Coronary artery (tissue), 2 donors: ENCODE results near the gene DCANP1.

Experiments
- DNase-seq: peaks from one replicate; pipeline ENCODE4 v3.0.0-alpha.2; 2017; ENCODE audit warnings: low spot score
- H3K27ac ChIP-seq, 2 donors: fragments of 200-600 bp; sonication (generic); one replicate each; pipeline ENCODE4 v1.5.1; 2016 to 2019
- H3K4me3 ChIP-seq: fragments of 200-600 bp; sonication (generic); 2 replicates; pipeline ENCODE4 v1.5.1; 2016; ENCODE audit warnings: mild to moderate bottlenecking, moderate library complexity
- TF ChIP-seq, protein P1 (sequence below): fragments of 200-600 bp; sonication (generic); IDR thresholded peaks from one replicate; pipeline ENCODE4 v1.5.1; 2019; ENCODE audit warnings: antibody characterized with exemption

The DCANP1 gene

DNA sequence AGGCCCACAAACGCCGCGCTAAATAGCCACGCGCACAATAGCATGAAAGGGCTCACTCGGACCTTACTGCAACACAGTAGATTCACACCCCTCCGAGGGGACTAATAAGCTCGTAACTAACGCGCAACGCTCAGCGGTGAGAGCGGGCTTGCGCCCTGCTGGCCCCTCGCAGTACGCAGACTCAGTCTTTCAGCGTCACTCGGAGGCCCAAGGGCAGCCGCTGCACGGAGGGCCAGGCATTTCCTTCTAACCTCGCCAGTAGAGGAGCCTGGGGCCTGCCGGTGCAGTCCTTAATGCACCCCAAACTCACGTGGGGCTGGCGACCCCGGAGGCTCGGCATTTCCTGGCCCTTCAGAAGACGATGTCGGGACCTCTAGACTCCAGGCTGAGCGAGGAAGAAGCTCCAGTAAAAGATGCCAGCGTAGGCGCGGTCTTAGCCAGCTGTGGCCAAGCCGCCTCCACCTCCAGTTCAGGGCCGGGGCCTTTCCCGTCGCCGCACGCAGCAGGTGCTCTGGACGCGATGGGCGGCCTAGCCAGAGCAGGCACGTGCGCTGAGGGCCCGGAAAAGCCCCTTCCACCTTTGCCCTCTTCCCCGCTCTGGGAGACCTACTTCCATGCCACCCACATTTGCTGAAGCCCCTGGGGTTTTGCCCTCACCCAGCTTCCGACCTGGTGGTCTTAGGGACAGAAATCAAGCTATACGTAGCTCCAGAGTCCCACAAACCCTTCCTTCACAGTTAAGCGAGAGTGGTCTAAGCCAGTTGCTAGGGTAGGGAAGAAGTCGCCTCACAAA lies 43.3 kb upstream of the DCANP1 start:
- TF ChIP-seq, protein P1, sequence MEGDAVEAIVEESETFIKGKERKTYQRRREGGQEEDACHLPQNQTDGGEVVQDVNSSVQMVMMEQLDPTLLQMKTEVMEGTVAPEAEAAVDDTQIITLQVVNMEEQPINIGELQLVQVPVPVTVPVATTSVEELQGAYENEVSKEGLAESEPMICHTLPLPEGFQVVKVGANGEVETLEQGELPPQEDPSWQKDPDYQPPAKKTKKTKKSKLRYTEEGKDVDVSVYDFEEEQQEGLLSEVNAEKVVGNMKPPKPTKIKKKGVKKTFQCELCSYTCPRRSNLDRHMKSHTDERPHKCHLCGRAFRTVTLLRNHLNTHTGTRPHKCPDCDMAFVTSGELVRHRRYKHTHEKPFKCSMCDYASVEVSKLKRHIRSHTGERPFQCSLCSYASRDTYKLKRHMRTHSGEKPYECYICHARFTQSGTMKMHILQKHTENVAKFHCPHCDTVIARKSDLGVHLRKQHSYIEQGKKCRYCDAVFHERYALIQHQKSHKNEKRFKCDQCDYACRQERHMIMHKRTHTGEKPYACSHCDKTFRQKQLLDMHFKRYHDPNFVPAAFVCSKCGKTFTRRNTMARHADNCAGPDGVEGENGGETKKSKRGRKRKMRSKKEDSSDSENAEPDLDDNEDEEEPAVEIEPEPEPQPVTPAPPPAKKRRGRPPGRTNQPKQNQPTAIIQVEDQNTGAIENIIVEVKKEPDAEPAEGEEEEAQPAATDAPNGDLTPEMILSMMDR = no peak
- peak overlapping the region; percentile 63 for H3K4me3 ChIP-seq
- DNase-seq = no peak
- no peak overlapping the region for H3K27ac ChIP-seq

DNA sequence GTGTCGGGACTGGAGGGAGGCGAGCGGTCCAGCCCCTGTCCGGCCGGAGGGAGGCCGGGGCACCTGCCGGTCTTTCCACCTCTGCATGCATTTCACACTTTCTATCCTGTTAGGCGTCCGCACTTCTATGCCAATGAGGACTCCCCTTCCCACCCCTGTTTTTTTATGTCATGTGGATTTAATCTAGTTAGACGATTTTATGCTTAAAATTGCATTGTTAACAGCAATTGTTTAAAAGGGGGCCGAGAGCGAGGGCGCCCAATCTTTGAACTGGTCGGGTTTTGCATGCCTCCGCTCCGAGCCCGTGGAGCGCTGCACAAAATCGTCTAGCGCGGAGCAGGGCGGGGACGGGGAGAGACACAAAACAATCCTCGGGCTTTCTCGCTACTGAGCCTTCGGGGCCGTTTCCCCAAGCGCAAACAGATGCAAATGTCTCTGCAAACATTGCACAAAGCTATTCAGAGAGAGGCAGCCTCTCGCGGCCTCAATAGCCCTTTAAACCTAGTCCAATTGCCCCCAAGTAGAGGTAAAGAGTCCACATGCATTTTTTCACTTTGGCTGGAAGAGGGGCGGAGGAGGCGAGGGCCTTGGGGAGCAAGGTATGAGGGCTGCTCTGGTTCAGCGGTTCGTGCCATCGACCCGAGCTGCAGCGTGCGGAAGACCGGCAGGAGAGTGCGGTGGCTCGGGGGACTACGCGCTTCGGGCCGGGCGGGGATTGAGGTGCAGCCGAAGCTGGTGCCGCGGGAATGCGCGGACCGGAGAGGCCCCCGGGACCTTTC lies 42.5 kb upstream of the DCANP1 start:
- TF ChIP-seq, protein P1 = no peak

DNA sequence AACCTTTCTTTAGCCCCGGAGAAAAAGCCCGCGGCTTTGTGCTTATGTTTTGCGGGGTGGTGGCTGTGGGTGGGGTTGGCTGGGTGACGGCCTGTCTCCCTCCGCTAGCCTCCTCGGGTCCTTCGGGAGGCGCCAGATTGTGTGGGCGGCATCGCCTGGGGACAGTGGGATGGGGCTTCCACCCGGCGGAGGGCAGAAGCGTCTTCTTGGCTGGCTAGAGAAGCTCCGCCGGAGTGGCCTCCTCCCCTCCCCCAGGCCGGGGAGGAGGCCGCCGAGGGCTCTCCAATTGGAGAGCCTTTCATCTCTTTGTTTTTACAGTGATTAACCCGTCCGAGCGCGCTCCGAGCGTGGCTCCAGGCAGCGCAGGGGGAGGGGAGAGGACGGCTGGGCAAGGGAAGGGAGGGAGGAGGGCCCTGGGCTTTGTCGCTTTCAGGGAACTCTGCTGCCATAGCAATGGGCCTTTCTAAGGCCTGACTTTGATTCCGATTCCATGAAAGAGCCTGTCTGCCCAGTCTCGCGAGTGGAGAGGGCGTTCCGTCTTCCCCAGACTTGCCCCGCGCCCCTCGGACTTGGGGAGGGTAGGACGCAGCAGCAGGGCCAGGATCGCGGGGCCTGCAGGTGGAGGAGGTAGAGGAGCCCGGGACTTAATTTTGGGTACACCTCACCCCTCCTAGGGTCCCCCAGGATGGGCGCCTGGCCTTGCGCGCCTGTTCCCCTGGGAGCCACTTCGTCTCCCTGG lies 41.7 kb upstream of the DCANP1 start:
- H3K4me3 ChIP-seq = peak overlapping the region; percentile 63
- DNase-seq = peak; percentile 72
- no peak overlapping the region for H3K27ac ChIP-seq
- TF ChIP-seq, protein P1 = no peak

More for the DNA sequence above, 42.5 kb upstream of the DCANP1 start:
- Histone ChIP-seq H3K4me3 (peak overlapping the region; percentile 63), H3K27ac (no peak overlapping the region)
- DNase-seq = no peak

DNA sequence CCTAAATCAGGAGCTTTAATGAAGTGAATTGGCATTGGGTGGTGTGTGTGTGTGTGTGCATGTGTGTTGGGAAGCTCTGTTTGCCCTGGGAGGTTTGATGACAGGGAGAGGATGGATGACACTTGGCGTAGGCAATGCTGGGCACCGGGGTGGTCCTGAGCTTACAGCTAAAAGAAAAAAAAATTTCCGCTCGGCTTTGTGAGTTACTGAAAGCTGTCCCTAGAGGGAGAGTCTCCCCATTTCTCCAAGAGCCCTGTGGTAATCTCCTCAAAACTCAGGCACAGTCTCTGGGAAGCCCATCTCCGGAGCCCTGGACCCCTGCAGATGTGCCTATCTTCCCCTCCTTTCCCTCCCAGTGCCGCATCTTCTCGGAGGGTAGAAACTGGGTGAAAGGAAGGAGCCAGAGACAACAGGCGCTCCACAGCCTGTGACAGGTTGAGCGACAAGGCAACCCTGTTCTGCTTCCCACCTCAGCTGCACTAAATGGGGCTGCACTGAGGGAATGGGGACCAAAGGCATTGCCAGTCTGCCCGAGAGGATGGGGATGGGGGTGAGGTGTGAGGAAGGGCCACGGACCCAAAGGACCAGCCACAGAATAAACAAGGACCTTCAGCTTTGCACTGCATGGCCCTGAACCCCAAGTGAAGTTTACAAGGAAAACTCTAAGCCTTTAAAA lies 40.8 kb upstream of the DCANP1 start:
- peak; percentile 50 for DNase-seq
- no peak overlapping the region for H3K27ac ChIP-seq
- H3K4me3 ChIP-seq = no peak overlapping the region
- TF ChIP-seq, protein P1 = no peak

DNA sequence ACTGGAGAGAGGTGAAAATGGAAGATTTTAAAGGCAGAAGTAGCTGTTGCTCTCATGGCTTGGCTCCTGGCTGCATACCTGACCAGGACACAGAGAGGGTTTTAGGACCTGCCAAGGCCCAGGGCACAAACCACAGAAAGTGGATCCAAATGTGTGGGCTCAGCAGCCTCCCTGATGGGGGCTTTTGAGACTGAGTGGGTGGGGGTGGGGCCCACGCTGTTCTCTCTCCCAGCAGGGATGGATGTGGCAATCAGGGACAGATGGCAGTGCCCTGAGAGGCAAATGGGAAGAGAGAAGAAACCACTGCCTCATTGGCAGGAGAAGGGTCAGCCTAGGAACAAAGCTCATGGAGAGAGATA lies 39.9 kb upstream of the DCANP1 start:
- Histone ChIP-seq H3K27ac (no peak overlapping the region), H3K4me3 (no peak overlapping the region)
- DNase-seq = no peak
- TF ChIP-seq, protein P1 = no peak

DNA sequence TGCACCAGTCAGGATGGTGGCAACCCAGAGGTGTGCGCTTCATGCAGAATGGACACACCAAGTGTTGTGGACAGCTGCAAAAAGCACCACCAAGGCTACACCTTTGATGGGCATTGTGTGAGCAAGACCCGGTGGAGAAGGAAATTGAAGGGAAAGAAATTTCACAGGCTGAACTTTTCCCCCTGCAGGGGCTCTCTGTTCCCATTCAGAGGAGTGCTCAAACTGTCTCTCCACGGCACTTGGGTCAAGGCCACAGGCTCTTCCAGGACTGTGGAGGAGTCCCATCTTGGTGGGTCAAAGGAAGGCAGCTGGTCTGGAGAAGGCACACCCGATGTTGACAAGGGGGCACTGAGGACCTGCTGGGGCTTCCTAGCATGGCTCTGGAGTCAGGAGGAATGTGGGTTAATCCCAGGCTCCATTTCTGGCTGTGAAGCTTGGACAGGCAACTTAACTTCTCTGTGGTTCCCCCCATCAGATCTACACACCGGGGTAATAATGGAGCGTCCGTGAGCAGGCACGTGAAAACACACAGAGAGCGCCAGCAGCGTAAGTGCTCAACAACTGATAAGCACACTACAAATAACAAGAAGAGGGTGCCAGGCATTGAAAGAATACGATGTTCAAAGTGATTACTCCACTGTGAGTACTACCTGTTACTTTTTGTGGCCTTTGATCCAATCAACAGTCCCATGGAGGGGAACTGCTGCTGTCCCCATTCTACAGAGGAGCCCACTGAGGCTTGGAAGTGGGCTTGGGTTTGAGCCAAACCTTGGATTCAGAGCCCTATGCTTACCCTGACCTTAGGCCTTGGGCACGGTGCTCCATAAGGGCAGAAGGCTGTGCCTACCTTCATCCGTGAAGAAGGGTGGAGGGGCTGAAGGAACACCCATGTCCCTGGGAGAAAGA lies 39.2 kb upstream of the DCANP1 start:
- DNase-seq = no peak
- TF ChIP-seq, protein P1 = no peak
- Histone ChIP-seq H3K27ac (no peak overlapping the region), H3K4me3 (no peak overlapping the region)
